Fibroblast of peridontal ligament (primary cell): ENCODE measurements around the gene RRP9.
"Not testable (repeated sequence)": the region's sequence is repeated elsewhere in the genome, so short reads cannot be mapped to it uniquely, and the experiment has no call there.

Source experiments
- DNase-seq: peaks from one replicate; pipeline ENCODE4 v3.0.0-alpha.2; 2010; ENCODE audit errors: extremely low read depth

The RRP9 gene

DNA sequence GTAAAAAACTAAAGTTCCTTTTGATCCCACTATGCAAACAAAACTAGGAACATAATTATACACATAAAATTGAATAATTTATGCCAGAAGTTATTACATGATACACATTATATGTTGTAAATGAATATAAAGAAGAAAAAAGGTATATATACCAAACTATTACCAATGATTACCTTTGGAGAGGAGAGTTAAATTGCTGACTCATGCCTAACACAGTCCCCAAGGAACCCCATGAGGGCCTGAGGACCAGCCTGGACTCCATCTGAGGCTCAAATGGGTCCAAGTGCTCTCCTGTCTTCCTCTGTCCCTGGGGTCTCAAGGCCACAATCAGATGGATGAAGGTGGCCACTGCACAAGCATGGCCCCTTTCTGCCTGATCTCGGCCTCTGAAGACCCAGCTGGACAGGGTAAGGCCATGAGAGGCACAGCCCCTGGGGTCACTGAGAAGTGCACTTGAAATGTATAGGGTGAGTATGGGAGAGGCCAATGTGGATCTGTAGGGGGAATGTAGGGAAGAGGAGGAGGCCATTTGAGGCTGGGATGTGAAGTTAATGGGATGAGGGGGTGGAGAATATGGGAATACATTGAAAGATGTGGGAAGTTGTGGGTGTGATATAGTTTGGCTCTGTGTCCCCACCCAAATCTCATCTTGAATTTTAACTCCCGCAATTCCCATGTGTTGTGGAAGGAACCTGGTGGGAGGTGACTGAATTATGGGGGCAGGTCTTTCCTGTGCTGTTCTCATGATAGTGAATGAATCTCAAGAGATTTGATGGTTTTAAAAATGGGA, 37.5 kb downstream of the RRP9 start:
- DNase-seq: no peak

DNA sequence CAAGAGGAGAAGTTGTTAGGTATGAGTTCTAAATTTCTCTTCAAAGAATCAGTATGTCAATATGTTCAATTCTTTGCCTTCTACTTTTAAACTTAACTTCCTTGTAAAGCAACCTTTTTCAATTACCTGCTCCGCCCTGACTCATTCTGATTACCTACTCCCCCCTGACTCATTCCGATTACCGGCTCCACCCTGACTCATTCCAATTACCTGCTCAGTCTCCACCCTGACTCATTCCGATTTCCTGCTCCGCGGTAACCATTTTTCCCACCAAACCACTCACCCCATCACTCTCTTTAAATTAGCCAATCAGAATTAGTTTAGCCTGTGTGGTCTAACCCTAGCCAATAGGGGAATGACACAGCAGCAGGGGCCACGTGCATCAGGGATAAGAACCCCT, 39.3 kb downstream of the RRP9 start:
- not testable (repeated sequence) for DNase-seq

GRCh38 chr3:51900043-51900442, 41.7 kb downstream of the RRP9 start:
- DNase-seq: not testable (repeated sequence)

DNA sequence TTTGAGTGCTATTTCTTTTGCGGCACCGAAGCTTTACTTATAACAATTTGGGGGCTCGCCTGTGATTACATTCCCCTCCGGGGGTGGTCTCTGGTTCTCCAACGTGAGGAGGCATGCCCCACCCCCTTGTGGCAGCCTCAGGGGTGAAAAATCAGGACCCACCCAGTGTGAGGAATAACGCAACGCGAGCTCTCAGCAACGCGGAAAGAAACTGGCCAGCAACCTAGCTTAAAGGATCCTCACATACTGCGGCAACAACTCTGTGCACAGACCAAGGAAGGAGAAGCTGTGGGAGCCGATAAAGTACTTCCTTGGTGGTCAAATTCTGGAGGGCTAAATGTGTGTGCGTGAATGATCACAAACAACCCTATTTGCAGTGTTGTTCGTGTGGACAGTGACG, 44.3 kb downstream of the RRP9 start:
- no peak for DNase-seq

- no peak for DNase-seq
These were observed 44.9 kb downstream of the RRP9 start for GRCh38 chr3:51896607-51897305.

DNA sequence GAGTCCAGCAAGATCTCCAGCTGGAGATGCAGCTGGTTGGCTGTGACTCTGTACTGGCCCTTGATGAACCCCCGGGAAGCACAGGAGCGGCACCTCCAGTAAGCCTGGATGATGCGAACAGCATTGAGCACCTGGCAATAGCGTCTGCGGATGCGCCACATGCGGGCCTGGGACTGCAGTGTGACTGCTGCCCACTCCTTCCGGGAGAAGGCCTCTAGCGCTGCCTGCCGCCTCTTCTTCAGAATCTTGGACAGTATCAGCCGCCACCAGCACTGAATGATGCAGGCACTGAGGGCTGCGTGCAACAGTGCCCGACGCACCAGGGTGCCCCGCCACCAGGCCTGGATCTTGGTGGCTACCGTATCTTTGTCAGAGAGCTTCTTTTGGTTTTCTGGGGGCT, 46.8 kb downstream of the RRP9 start:
- DNase-seq: no peak

- DNase-seq: no peak
These were observed 47.3 kb downstream of the RRP9 start for GRCh38 chr3:51894391-51894790.

DNA sequence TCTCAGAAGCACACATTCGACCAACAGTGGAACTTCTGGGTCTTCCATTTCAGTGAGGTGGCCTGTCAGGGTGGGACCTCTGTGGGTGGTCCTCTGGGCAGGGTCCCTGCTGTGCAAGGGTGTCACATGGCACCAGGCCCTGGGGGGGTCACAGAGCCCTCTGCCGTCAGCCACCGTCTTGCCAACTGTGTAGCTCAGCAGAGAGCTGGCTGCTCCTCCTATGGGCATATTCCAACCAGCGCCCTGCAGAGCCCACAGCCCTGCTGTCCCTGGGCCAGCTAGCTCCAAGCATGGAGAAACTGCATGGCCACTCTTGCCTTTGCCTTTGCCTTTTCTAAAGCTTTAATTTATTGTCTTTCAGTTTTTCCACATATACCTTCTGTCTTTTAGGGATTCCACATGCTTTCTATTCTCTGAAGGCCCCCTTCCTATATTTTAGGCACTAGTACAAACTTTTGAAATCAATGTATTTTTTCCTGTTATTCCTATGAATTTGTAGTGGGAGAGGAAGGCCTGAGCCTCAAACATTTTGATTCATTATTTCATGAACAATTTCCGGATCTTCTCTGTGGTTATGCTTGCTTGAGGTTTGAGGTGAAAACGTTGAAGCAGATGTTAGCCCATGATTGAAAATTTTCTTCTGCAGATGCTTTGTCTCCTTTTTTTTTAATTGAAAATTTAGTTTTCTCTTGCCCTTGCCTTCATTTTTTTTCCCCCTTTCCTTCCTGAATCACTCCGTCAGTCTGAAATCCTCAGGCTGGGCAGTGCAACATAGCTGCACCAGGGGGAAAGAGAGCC, 50.3 kb downstream of the RRP9 start:
- DNase-seq: no peak

- DNase-seq: no peak
These were observed 53.1 kb downstream of the RRP9 start for GRCh38 chr3:51888463-51889105.

- no peak for DNase-seq
These were observed 54.1 kb downstream of the RRP9 start for GRCh38 chr3:51887620-51888019.

- no peak for DNase-seq
These were observed 55.3 kb downstream of the RRP9 start for GRCh38 chr3:51886447-51886846.
